Activated T-cell treated with anti-CD3 and anti-CD28 coated beads, Interleukin-2, amount 50 U/mL, for 1 hour (primary cell): ENCODE results near the gene SYNE2.
"Not testable (repeated sequence)": the region's sequence is repeated elsewhere in the genome, so short reads cannot be mapped to it uniquely, and the experiment has no call there.

Source experiments
- DNase-seq: peaks from one replicate; pipeline ENCODE4 v3.0.0-alpha.2; 2020

Gene SYNE2, protein sequence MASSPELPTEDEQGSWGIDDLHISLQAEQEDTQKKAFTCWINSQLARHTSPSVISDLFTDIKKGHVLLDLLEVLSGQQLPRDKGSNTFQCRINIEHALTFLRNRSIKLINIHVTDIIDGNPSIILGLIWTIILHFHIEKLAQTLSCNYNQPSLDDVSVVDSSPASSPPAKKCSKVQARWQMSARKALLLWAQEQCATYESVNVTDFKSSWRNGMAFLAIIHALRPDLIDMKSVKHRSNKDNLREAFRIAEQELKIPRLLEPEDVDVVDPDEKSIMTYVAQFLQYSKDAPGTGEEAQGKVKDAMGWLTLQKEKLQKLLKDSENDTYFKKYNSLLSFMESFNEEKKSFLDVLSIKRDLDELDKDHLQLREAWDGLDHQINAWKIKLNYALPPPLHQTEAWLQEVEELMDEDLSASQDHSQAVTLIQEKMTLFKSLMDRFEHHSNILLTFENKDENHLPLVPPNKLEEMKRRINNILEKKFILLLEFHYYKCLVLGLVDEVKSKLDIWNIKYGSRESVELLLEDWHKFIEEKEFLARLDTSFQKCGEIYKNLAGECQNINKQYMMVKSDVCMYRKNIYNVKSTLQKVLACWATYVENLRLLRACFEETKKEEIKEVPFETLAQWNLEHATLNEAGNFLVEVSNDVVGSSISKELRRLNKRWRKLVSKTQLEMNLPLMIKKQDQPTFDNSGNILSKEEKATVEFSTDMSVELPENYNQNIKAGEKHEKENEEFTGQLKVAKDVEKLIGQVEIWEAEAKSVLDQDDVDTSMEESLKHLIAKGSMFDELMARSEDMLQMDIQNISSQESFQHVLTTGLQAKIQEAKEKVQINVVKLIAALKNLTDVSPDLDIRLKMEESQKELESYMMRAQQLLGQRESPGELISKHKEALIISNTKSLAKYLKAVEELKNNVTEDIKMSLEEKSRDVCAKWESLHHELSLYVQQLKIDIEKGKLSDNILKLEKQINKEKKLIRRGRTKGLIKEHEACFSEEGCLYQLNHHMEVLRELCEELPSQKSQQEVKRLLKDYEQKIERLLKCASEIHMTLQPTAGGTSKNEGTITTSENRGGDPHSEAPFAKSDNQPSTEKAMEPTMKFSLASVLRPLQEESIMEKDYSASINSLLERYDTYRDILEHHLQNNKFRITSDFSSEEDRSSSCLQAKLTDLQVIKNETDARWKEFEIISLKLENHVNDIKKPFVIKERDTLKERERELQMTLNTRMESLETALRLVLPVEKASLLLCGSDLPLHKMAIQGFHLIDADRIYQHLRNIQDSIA (N-terminal part only)

DNA sequence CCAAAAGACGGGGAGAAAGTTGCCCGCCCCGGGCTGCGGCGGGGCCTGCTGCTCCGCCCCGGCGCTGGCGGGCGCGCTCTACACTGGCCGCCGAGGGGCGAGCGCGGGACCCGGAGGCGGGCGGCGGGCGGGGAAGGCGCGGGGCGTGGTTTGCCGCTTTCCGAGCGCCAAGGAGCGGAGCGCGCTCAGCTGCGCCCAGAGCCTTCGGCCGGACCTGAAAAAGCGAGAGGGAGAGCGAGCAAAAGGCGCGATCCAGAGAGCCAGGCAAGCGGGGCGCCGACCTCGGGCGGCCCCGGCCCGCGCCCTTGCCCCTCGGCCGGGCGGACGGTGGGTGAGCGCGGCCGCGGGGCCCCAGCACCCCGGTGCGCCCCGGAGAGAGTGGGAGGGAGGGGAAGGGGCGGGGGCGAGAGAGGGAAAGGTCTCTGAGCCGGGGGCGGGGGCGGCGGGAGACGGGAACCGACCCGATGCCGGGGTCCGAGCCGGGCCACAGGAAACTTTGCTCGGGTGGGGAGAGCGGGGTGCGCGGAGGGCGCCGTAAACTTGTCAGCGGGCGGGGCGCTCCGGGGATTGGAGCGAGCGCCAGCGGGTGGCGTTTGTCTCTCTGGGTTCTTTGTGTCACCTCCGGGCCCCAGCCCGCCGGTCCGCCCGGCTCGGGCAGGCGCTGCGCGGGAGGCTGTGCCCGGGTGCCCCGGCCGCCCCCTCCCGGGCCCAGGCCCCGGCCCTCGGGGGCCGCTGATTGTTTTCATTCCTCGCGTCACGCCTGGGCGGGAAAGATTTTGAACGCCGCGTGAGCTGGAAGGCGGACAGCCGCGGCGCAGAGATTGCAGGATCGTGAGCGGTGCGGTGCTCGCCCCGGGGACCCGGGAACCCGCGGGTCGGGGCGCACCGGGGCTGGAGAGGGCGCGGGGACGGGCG lies at the start of gene SYNE2:
Gene SYNE2, plus strand, starts transcription at position 188 of the 915 bp plus-strand sequence. CDS start 56,145 bp downstream, outside the sequence.
- DNase-seq: peak; percentile 89

DNA sequence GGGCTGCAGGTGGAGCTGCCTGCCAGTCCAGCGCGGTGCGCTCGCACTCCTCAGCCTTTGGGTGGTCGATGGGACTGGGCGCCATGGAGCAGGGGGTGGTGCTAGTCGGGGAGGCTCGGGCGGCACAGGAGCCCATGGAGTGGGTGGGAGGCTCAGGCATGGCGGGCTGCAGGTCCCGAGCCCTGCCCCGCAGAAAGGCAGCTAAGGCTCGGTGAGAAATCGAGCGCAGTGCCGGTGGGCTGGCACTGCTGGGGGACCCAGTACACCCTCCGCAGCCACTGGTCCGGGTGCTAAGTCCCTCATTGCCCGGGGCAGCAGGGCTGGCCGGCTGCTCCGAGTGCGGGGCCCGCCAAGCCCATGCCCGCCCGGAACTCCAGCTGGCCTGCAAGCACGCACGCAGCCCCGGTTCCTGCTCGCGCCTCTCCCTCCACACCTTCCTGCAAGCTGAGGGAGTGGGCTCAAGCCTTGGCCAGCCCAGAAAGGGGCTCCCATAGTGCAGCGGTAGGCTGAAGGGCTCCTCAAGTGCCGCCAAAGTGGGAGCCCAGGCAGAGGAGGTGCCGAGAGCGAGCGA lies 49.5 kb upstream of the SYNE2 start:
- DNase-seq: not testable (repeated sequence)

DNA sequence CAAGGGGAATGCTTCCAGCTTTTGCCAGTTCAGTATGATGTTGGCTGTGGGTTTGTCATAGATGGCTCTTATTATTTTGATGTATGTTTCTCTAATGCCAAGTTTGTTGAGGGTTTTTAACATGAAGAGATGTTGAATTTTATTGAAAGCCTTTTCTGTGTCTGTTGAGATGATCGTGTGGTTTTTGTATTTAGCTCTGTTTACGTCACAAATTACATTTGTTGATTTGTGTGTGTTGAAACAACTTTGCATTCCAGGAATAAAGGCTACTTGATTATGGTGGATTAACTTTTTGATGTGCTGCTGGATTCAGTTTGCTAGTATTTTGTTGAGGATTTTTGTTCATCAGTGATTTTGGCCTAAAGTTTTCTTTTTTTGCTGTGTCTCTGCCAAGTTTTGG lies 46.7 kb upstream of the SYNE2 start:
- DNase-seq: not testable (repeated sequence)

DNA sequence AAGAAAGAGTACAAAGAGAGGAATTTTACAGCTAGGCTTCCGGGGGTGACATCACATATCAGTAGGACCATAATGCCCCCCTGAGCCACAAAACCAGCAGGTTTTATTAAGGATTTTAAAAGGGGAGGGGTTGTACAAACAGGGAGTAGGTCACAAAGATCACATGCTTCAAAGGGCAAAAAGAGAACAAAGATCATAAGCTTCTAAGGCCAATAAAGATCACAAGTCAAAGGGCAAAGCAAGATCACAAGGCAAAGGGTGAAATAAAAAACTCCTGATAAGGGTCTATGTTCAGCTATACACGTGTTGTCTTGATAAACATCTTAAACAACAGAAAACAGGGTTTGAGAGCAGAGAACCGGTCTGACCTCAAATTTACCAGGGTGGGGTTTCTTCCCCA lies 41.1 kb upstream of the SYNE2 start:
- not testable (repeated sequence) for DNase-seq

DNA sequence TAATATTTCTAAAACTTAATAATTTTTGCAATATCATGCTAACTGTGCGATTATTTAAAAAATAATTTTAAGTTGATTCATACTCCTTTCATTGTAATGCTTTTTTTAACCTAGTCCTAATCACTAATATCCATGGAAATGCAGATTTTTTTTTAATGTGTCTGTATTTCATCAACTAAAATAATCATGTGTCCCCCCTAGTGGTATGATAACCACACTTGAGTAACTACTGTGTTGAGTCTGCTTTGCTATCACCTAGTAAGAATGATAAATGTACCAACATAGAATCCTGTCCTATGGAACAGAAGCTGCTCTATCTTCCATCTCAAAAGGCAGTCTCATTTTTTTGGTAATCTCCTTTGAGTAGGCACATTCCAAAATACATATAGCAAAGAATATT lies 19.1 kb upstream of the SYNE2 start:
- DNase-seq: no peak

DNA sequence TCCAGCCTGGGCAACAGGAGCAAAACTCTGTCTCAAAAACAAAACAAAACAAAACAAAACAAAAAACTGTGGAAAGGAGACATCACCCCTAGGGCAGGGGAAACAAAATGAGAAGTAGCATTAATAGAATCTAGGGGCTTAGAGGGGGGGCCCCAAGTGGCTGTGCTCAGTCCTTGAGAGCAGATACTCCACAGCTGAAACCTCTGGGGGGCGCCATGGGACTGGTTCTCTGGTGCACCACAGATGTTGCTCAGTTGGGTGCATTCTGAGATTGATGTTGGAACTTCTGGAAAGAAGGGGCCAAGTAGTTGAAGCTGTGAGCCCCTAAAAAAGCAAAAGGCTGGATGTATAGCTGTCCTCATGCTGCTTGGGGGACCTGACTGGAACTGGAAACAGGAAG lies 11.8 kb upstream of the SYNE2 start:
- peak; percentile 71 for DNase-seq

DNA sequence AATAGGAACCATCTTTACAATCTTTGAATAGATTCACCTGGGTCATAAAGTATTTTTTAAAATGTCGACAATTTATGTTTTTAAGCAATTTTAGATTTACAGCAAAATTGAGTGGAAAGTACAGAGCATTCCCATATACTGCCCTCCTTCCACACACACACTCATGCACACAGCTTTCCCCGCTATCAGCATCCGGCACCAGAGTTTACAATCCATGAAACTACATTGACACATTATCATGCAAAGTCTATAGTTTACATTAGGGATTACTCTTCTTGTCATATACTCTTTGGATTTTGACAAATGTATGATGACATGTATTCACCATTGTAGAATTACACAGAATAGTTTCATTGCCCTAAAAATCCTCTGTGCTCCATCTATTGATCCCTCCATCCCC lies 9.0 kb upstream of the SYNE2 start:
- DNase-seq: no peak

DNA sequence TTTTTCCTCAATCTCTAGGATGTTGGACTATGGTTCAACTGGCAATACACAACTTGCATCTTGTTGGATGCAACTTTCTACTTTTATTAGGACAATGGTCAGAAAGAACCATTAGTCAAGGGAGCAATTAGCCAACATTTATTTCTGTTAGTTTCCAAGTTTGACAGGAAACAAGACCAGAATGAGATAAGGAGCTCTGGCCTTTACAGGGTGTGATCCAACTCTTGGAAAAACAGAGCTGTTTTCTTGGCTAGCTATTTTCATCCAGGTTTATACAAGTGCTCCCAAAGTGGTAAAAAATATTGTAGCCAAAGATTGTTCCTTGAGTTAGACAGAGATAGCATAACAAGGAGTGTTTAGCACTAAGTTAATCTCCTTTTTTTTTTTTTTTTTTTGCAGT lies 3.9 kb upstream of the SYNE2 start:
- no peak for DNase-seq

DNA sequence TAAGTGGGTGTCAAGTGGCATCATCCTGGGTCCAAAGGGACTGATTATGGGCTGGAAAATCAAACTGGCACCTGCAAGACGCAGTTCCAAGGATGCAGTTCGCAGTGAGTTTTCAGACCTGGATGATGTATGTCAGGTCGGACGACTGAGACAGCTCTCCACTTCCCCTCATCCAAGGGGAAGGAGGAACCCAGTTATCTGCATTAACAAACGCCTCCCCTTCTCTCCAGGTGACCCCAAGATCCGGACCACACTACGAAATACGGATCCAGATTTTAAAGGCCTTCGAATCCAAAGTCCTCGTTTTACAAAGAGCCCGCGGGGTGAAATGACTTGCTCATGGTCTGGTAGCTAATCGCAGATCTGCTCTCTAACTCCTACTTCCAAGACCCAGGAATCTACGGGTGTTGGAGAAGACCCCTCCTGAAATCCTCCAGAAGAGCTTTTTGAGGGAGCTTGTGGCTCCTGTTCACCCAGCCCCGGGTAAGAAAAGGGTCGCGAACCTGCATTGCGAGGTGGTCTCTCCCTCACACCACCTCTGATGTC lies 460 bp upstream of the SYNE2 start:
- no peak for DNase-seq

DNA sequence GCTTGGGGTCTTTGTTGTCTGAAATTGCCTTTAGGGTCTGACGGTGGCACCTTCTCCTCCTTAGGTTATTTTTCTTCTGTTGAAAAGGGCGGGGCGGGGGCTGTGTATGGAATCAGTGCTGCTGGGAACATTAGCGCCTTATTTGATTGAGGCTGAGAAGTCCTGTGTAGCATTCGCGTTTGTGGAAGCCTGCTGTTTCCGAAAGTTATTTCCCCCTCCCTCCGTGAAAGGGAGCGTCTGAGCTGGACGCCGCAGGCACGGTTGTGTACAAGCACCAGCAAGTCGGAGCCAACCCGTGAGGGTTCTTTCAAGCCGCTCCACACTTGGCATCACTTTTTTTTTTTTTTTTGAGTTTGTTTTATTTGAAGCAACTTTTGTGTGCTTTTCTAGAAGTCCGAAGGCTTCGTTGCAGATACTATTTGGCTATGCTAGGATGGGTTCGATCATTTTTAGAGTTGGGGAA lies 1.1 kb downstream of the SYNE2 start:
- DNase-seq: peak; percentile 64

DNA sequence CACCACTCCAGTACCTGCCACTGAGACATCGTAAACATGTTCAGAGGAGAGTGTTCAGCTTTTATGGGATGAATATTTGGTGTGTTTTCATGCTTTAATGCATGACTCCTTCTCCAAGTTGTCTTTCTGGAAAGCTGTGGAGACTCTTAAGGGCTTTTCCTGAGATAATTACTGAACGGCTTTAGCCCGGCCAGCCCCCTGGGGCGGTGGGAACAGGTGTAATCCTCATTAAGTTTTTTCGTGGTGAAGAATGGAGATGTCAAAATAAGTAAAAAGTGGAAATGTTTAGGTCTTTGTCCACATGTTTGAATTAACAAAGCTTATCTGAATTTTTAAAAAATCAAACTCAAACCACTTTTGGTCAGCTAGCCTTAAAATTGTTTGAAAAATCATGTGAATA lies 1.5 kb downstream of the SYNE2 start:
- DNase-seq: no peak

DNA sequence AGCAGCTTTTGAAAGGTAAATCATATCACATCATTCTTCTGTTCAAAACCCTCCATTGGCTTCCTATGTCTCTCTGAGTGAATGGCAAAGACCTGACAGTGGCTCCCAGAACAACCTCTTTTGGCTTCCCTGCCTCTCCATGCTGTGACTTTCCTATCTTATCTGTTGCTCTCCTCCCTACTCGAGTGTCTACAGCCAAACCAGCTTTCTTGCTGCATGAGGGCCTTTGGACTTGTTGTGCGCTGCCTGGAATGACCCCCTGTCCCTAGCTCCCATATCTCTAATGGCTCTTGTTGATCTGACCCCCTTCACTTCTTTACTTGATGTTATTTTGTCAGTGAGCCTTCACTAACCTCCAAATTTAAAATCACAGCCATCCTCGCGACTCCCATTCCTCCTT lies 2.5 kb downstream of the SYNE2 start:
- DNase-seq: no peak

DNA sequence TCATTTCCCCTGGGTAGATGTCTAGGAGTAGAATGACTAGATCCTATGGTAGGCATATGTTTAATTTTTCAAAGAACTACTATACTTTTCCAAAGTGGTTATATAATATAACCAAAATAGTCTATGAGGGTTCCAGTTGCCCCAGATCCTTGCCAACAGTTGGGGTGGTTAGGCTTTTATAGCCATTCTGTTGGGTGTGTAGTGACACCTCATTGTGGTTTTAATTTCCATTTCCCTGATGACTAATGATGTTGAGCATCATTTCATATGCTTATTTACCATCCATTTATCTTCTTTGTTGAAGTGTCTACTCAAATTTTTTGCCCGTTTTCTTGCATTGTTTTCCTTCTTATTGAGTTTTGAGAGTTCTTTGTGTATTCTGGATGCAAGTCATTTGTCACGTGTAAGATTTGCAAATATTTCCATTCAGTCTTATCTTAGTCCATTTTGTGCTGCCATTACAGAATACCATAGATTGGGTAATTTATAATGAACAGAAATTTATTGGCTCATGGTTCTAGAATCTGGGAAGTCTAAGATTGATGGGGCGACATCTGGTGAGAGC lies 4.7 kb downstream of the SYNE2 start:
- no peak for DNase-seq

DNA sequence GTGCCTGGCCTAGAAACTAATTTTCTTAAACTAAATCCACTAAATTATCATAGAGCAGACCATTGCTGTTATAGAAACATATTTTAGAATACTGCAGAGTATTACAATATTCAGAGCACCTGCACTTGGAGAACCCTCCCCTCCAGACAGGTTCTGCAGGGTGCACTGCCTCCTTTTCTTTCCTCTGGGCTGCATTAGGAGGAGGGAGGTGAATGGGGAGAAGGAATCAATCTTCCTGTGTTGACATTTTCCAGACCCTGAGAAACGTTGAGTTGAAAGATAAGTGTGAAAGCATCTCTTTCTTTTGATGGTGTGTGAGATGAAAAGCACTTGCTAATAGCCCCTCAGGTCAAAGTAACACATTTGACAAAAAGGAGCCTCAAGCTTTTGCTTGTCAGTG lies 7.3 kb downstream of the SYNE2 start:
- no peak for DNase-seq

DNA sequence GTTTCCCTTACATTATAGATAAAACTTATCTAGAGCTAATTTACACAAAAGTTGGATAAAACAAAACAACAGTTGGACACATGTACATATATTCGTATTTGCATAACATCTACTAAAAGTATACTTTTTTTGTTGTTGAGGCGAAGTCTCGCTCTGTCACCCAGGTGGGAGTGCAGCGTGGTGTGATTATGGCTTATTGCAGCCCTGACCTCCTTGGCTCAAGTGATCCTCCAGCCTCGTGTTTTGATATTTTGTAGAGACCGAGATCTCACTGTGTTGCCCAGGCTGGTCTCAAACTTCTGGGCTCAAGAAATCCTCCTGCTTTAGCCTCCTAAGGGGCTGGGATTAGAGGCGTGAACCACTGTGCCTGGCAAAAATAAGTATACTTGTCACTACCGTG lies 9.4 kb downstream of the SYNE2 start:
- DNase-seq: no peak

DNA sequence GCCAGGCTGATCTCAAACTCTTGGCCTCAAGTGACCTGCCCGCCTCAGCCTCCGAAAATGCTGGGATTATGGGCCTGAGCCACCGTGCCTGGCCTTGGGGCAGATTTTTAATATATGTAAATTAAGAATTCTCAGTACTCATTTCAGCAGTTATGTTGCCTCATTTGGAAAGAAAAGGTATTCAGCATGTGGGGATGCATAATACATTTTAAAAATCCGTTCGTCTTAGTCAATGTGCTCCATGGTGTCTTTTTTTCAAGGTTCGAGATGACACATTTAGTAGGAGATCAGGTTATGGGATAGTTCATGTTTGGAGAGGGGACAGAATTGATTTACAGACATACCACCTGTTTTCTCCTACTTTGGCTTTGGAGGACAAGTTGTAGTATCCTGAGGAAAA lies 10.2 kb downstream of the SYNE2 start:
- DNase-seq: no peak

DNA sequence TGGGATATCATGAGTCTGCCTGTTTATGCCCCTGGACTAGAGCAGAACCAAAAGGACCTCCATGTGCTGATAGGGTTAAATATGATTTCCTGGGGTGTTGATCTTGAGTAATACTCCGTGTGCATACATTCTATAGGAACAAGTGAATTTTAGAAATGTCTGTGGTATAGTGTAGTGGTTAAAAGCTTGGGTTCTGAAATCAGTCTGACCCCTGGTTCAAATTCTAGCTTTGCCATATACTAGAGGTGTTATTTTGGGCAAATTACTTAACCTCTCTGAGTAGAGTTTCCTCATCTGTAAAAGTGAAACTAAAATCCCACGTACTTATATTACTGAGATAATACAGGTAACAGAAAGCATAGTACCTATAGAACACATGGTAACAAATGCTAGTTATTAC lies 12.0 kb downstream of the SYNE2 start:
- not testable (repeated sequence) for DNase-seq

DNA sequence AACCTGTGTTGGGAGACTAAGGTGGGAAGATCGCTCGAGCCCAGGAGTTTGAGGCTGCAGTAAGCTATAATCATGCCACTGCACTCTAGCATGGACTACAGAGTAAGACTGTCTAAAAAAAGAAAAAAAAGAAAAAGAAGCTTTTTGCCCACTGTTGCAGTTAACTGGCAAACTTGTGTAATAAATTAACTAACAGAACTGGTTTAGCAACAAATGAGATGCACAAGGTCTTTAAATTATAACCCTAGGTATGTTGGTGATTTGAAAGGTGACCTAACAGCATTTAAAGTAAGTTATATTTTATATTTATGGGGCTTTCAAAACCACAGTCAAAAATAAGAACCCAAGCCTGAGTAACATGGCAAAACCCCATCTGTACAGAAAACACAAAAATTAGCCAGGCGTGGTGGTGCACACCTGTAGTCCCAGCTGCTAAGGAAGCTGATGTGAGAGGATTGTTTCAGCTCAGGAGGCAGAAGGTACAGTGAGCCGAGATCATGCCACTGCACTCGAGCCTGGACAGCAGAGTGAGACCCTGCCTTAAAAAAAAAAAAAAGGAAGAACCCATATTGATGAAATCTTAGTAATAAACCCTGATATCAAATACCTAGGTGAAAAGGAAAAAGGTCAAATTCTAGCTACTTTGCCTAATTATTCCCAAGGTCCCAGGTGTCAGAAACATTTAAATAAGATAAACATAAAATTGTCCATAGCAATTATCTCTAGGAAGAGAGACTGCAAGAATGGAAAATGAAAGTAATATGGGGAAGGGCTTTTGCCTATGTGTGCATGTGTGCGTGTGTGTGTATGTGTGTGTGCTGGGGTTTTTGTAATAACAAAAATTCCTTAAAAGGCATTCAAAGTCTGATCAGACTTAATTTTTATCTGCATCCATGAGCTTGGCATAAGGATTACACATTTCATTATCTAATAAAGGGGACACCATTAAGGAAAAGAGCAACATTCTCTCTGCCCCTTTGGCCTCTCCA lies 15.4 kb downstream of the SYNE2 start:
- no peak for DNase-seq

DNA sequence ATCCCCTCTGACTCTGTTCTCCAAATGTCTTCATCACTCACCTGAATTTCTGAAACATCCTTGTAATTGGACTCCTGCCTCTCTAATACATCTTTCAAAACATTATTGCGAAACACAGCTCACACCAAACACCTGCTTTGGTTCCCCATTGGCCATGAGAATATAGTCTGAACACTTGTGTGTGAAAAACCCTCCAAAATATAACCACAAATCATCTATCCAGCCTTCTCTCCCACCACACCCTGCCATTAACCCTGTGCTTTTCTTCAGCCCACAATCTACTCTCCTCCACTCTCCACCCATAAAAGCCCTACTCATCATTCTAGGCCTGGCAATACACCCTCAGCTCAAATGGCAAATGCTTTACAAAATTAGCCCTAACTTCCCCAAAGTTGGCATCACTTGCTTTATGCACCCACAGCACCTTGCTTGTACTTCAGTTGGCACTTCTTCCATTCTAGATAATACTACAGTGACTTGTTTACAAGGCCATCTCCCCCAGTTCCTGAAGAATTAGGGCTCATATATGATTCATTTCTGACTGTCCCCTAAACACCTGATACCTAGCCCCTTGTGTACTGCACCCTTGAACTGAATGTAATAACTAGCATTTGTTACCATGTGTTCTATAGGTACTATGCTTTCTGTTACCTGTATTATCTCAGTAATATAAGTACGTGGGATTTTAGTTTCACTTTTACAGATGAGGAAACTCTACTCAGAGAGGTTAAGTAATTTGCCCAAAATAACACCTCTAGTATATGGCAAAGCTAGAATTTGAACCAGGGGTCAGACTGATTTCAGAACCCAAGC lies 17.3 kb downstream of the SYNE2 start:
- not testable (repeated sequence) for DNase-seq
